Activated T-helper 17 cell treated with anti-CD3 and anti-CD28 coated beads, Interleukin-2, amount 50 U/mL, for 72 hours (primary cell): Measurements from ENCODE around the gene STAT5B. TPM values are rescaled to one million over a fixed set of nuclear protein-coding genes. Genes with fewer than 3 reads are reported as not detected.

Source experiments
- ATAC-seq: fragments of 150-1000 bp; cut with Tn5 transposase; replicated peaks from 2 replicates; pipeline ENCODE4 v1.10.0; 2021; ENCODE audit warnings: mild to moderate bottlenecking, moderate library complexity
- H3K27ac Mint-ChIP-seq: one replicate; pipeline ENCODE4 v1.8.0; 2022; ENCODE audit warnings: mixed read lengths
- H3K27me3 Mint-ChIP-seq: one replicate; pipeline ENCODE4 v1.8.0; 2022; ENCODE audit warnings: mixed read lengths
- H3K36me3 Mint-ChIP-seq: one replicate; pipeline ENCODE4 v1.8.0; 2022; ENCODE audit warnings: low read depth, mild to moderate bottlenecking, mixed read lengths
- H3K4me1 Mint-ChIP-seq: one replicate; pipeline ENCODE4 v1.8.0; 2022; ENCODE audit warnings: mixed read lengths
- H3K4me3 Mint-ChIP-seq: one replicate; pipeline ENCODE4 v1.8.0; 2022; ENCODE audit warnings: mild to moderate bottlenecking, mixed read lengths
- H3K9me3 Mint-ChIP-seq: one replicate; pipeline ENCODE4 v1.8.0; 2022; ENCODE audit warnings: mixed read lengths
- total RNA-seq, 2 donors: library from RNA; stranded (reverse); gene quantifications; one replicate each; pipeline ENCODE4 v1.2.3, GENCODE V29; 2022

The STAT5B gene
- total RNA-seq, 2 donors from 2014 or later = 124 to 255 TPM

DNA sequence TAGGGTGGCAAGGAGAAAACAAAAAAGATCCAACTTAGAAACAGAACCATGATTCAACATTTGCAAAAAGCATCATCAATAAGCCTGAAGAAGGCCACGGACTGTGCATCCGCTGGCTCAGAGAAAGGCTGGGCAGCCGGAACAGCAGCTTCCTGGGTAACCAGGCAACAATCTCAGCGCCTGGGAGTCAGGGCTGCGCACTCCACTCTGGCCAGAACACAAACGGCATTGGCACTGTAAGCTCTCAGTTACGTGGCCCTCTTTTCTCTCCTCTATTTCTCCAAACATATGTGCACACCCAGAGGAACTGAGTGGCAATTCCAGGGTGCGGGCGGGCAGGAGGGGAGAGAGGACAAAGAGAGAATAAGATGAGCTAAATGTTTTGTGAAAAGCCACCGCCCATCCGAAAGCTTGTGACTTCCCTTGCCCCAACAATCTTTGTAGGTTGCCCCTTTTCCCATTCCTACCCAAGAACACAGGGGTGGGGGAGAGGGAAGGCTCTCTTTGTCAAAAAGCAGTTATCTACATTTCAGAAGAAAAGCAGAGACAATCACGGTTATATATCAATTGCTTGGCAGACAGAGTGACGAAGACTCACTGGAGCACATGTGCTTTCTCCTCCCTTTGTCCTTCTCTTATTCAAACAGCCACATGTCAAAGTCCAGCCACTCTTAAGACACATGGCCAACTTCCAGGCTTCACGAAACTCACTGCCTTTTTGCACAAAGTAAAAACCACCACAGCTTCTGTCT lies 75.3 kb downstream of the STAT5B start:
- peaks cover 66% of the 10 kb centered on the region for H3K36me3 Mint-ChIP-seq
- no peaks in the 10 kb centered on the region for H3K27me3 Mint-ChIP-seq
- ATAC-seq = no peak

DNA sequence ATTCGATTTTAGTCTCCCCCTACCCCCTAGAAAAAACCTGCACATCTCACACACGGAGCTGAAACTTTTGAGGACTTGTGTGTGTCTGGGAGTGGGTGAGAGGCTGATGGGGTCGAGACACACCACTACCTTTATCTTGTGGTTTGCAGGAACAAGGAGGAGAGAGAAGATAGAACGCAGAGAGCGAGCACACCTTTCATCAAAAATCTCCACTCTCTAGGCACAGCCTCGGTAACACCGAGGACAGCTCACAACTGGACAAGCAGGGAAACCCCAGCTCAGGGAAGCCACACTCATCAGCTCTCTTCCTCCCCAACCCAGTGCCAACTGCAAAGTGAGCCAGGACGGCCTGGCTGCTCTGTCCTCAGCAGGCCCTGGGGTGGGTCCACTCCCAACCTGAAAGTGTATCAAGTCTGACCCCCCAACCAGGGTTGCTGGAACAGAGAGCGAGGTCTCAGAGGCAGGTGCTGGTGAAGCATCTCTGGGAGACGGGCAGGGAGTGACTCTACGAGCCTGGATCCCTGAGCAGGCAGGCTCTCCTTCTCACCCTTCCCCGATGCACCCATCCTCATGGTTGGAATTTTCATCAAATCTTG lies 76.7 kb downstream of the STAT5B start:
- Mint-ChIP-seq H3K27ac (no peak overlapping the region), H3K4me3 (no peak overlapping the region), H3K36me3 (peaks cover 52% of the 10 kb centered on the region), H3K4me1 (peaks cover 5% of the 10 kb centered on the region), H3K9me3 (no peaks in the 10 kb centered on the region), H3K27me3 (no peaks in the 10 kb centered on the region)
- no peak for ATAC-seq

More for the DNA sequence above, 75.3 kb downstream of the STAT5B start:
- Mint-ChIP-seq H3K27ac (no peak overlapping the region), H3K9me3 (no peaks in the 10 kb centered on the region), H3K4me1 (peaks cover 5% of the 10 kb centered on the region), H3K4me3 (no peak overlapping the region)

- ATAC-seq = no peak
- Mint-ChIP-seq H3K36me3 (peaks cover 46% of the 10 kb centered on the region), H3K27me3 (no peaks in the 10 kb centered on the region), H3K4me3 (no peak overlapping the region), H3K27ac (no peak overlapping the region), H3K4me1 (peaks cover 6% of the 10 kb centered on the region), H3K9me3 (no peaks in the 10 kb centered on the region)
Observed at GRCh38 chr17:42198897-42199296, 77.3 kb downstream of the STAT5B start.

GRCh38 chr17:42197564-42198156 lies 78.5 kb downstream of the STAT5B start:
- no peak overlapping the region for H3K4me3 Mint-ChIP-seq
- H3K36me3 Mint-ChIP-seq = peaks cover 34% of the 10 kb centered on the region
- H3K9me3 Mint-ChIP-seq = no peaks in the 10 kb centered on the region
- H3K4me1 Mint-ChIP-seq = peaks cover 11% of the 10 kb centered on the region
- H3K27ac Mint-ChIP-seq = no peak overlapping the region
- H3K27me3 Mint-ChIP-seq = no peaks in the 10 kb centered on the region
- ATAC-seq = no peak

DNA sequence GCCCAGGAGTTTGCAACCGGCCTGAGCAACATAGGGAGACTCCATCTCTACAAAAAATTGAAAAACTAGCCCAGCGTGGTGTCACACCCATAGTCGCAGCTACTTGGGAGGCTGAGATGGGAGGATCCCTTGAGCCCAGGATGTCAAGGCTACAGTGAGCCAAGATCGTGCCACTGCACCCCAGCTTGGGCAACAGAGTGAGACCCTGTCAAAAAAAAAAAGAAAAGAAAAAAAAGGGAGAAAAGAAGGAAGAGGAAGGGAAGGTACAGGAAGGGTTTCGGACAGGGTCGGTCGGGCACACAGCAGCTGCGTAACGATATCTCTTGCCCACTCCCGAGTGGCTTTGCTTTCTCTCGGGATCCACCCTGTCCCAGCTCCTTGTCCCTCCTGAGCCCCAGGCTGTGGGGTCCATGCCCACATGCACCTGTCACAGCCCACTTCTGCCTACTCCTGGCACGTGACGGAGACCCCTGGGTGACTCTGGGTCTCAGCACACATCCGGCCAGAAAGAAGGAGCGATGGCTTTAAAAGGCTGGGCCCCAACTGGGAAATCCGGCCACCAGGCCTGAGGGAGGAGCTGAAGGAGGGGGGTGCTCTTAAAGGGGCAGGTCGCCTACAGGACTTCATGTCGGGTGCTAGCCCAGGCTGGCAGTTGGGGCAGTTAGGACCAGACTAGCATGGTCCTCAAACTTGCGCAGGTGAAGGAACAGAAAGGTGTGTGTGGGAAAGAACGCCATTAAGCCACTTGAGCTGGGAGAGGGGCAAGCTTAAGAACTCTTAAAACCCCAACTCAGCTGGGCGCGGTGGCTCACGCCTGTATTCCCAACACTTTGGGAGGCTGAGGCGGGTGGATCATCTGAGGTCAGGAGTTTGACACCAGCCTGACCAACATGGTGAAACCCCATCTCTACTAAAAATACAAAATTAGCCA lies 82.0 kb downstream of the STAT5B start, which contains the start of gene GHDC:
TSS of gene GHDC (minus strand) at position 526 of the 931 bp plus-strand sequence. CDS start 913 bp downstream, outside the sequence.
- Mint-ChIP-seq H3K36me3 (peaks cover 2% of the 10 kb centered on the region), H3K4me1 (peaks cover 11% of the 10 kb centered on the region), H3K27me3 (no peaks in the 10 kb centered on the region), H3K9me3 (no peaks in the 10 kb centered on the region), H3K27ac (peak within 1 kb of the TSS; percentile 93), H3K4me3 (peak within 1 kb of the TSS; percentile 89)
- ATAC-seq = peak; percentile 98

DNA sequence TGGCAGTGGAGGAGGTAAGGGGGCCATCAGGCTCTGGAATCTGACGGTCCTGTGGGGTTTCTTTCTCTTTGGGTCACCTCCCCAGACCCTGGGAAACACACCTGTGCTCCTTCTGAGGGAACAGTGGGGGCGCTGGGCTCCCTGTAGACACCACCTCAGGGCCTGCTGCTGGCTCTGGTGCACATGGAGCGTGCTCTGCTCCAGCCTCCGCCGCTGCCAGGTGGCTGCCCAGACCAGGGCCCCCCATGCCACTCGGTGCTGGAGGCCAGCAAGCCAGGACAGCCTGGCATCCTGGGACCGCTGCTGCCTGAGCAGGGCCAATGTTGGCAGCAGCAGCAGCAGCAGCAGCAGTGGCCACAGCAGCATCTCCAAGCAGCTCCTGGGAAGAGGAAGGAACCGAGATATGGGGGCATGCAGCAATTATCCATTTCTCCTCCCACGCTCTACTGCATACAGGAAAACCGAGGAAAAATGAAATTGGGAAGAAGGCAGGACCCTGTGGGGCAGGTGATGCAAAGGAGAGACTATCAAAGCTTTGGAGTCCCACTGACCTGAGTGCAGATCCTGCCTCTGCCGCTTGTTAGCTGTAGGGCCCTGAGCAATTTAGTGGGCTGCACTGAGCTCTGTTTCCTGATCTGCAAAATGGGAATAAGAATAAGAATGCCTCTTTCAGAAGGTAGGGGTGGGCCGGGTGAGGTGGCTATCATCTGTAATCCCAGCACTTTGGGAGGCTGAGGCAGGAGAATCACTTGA lies 82.8 kb downstream of the STAT5B start:
- no peaks in the 10 kb centered on the region for H3K36me3 Mint-ChIP-seq
- H3K27me3 Mint-ChIP-seq = no peaks in the 10 kb centered on the region
- H3K27ac Mint-ChIP-seq = peak overlapping the region; percentile 93
- no peaks in the 10 kb centered on the region for H3K9me3 Mint-ChIP-seq
- ATAC-seq = no peak
- peaks cover 11% of the 10 kb centered on the region for H3K4me1 Mint-ChIP-seq
- H3K4me3 Mint-ChIP-seq = peak overlapping the region; percentile 89

DNA sequence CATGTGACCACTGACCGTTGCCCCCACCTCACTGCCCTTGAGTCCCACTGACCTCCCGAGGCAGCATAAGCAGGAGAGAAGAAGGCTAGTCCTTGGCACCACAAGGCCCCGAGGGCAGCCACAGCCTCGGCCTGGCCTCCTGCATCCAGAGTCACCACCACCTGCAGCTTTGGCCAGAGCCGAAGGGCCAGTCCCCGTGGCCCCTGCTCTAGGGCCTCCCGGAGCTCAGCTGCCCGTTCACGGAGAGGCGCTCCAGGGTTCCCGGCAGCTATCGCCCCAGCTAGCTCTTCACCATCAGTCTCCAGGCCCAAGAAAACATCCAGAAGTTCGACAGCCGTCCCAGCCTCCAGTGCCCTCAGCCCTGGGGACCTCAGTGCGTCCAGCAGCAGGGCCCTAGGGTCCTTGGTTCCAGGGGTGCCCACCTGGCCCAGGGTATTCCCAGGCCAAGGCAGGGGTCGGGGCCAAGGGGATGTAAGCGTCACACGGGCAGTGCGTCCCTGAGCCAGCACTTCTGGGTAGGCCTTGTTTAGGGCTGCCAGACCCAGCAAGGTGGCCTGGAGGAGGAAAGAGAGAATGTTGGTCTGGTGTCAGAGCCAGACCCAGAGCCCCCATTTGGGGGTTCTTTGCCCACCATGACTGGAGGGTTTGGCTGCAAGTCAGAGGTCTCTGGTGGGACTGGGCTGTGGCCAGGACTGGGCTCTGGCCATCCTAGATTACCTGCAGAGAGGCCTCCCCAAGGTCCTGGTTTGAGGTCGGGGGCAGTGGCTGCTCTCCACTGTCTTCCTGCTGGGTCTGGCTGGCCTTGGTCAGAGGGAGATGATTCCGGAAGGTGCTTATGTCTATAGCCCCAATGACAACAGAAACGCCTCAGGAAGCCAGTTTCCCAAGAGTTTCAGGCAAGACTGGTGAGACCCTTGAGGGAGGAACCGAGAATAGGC lies 83.7 kb downstream of the STAT5B start:
- ATAC-seq = no peak
- Mint-ChIP-seq H3K9me3 (no peaks in the 10 kb centered on the region), H3K36me3 (no peaks in the 10 kb centered on the region), H3K4me3 (peak overlapping the region; percentile 89), H3K27me3 (no peaks in the 10 kb centered on the region), H3K4me1 (peaks cover 11% of the 10 kb centered on the region), H3K27ac (peak overlapping the region; percentile 28)

GRCh38 chr17:42191275-42191608 lies 84.9 kb downstream of the STAT5B start:
- no peaks in the 10 kb centered on the region for H3K36me3 Mint-ChIP-seq
- peaks cover 9% of the 10 kb centered on the region for H3K4me1 Mint-ChIP-seq
- ATAC-seq = no peak
- H3K4me3 Mint-ChIP-seq = no peak overlapping the region
- no peaks in the 10 kb centered on the region for H3K9me3 Mint-ChIP-seq
- H3K27ac Mint-ChIP-seq = no peak overlapping the region
- no peaks in the 10 kb centered on the region for H3K27me3 Mint-ChIP-seq

GRCh38 chr17:42190491-42191274 lies 85.5 kb downstream of the STAT5B start:
- H3K9me3 Mint-ChIP-seq = no peaks in the 10 kb centered on the region
- peak overlapping the region; percentile 54 for H3K27ac Mint-ChIP-seq
- H3K4me3 Mint-ChIP-seq = no peak overlapping the region
- H3K27me3 Mint-ChIP-seq = no peaks in the 10 kb centered on the region
- no peak for ATAC-seq
- H3K36me3 Mint-ChIP-seq = no peaks in the 10 kb centered on the region
- peaks cover 6% of the 10 kb centered on the region for H3K4me1 Mint-ChIP-seq

DNA sequence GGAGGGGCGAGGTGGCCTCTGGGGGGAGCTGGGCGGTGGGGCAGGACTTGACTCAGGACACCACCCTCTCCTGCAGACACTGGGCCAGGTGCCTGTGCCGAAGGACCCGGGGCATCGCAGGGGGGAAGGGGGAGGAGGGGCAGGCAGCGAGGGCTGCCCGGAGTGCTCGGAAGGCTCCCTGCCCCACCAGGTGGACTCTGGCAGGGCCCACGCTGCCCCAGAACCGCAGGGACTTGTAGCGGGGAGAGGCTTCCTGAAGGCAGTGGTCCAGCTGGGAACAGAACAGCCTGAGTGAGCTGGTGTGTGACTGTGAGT lies 86.6 kb downstream of the STAT5B start:
- Mint-ChIP-seq H3K36me3 (no peaks in the 10 kb centered on the region), H3K4me1 (peaks cover 6% of the 10 kb centered on the region), H3K27me3 (no peaks in the 10 kb centered on the region), H3K27ac (no peak overlapping the region), H3K9me3 (no peaks in the 10 kb centered on the region), H3K4me3 (no peak overlapping the region)
- no peak for ATAC-seq

DNA sequence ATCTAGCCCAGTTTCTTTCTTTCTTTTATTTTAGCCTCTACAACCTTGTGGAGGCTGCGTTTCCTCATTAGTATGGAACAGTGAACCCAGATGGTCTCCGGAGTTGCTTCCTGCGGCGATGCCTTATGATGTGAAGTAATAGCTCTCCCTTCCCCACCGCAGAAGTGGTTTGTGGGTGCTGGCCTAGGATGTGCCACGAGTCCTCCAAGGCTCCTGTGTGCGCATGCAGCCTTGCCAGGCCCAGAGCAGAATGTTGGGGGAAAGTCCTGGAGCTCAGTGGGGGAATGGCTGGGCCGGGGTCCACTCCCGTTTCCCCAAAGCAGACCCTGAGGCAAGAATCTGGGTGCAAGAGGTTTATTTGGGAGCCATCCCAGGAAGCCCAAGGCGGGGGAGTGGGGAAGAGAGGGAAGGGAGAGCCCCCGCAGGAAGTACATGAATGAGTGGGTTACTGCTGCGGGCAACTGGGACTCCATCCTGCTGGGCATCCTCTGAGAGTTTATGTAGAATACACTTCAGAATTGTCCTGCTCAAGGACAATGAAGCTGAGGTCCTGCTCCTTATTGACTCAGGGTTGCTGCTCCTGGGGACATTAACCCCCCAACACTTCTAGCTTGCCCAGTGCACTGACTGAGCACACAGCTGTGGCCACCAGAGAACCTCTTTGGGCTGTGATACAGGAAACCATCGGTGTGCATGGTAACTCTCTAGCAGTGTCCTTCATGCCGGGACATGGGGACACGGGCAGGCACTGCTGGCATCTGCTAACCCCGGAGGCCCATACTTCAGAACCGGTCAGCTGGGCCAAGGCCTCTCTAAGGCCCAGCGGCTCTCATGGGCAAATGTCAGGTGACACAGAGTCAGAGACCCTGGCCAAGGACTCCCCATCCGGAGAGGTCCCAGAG lies 87.2 kb downstream of the STAT5B start:
- no peak for ATAC-seq
- Mint-ChIP-seq H3K9me3 (no peaks in the 10 kb centered on the region), H3K4me1 (peaks cover 6% of the 10 kb centered on the region), H3K36me3 (no peaks in the 10 kb centered on the region), H3K27me3 (no peaks in the 10 kb centered on the region), H3K4me3 (no peak overlapping the region), H3K27ac (peak overlapping the region; percentile 48)

DNA sequence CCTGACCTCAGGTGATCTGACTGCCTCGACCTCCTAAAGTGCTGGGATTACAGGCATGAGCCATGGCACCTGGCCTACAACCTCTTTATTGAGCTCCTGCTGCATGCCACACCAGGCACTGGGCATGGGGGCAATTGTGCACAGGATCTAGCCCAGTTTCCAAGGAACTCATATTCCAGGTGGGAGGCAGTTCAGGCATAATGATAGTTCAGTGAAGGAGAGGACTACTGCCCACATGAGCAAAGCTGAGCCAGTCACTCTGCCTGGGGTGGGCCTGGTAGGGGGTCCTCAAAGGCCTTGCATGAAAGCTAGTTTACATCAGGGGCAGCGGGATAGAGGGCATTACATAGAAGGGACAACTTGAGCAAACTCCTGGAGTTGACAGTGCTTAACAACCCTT lies 88.4 kb downstream of the STAT5B start:
- no peak overlapping the region for H3K4me3 Mint-ChIP-seq
- no peak overlapping the region for H3K27ac Mint-ChIP-seq
- H3K4me1 Mint-ChIP-seq = peaks cover 6% of the 10 kb centered on the region
- H3K27me3 Mint-ChIP-seq = no peaks in the 10 kb centered on the region
- H3K9me3 Mint-ChIP-seq = no peaks in the 10 kb centered on the region
- no peak for ATAC-seq
- no peaks in the 10 kb centered on the region for H3K36me3 Mint-ChIP-seq
